ENCODE data around the gene CST7. TPM values are rescaled to one million over a fixed set of nuclear protein-coding genes. Genes with fewer than 3 reads are reported as not detected.

The CST7 gene
- total RNA-seq, 1 donor from 2014 or later = not detected

DNA sequence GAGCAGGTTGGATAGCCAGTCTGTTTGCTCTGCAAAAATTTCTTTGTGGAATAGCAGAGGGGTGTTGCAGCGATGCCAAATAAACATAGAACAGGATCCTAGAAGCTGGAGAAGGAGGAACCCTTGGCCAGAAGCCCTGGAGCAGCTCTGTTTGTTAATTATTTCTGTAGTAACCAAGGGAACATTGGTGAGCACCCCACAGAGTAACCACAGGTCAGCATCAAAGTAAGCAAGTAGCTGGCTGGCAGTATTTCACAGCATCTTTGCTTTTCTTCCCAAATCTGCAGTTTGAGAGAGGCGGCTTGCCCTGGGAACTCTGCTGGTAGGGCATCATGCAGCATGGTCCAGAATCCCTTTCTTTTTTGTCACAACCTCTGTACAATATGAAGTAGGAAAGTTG, 56.2 kb downstream of the CST7 start:
- Mint-ChIP-seq H3K36me3 (ENCODE audit: unreplicated experiment) (no peaks in the 10 kb centered on the region), H3K9me3 (ENCODE audit: unreplicated experiment) (no peaks in the 10 kb centered on the region), H3K27me3 (ENCODE audit: unreplicated experiment) (peaks cover 7% of the 10 kb centered on the region), H3K27ac (ENCODE audit: unreplicated experiment) (no peak overlapping the region), H3K4me1 (ENCODE audit: low read depth, unreplicated experiment) (no peaks in the 10 kb centered on the region), H3K4me3 (ENCODE audit: unreplicated experiment) (no peak overlapping the region)
- TF ChIP-seq, protein P1, sequence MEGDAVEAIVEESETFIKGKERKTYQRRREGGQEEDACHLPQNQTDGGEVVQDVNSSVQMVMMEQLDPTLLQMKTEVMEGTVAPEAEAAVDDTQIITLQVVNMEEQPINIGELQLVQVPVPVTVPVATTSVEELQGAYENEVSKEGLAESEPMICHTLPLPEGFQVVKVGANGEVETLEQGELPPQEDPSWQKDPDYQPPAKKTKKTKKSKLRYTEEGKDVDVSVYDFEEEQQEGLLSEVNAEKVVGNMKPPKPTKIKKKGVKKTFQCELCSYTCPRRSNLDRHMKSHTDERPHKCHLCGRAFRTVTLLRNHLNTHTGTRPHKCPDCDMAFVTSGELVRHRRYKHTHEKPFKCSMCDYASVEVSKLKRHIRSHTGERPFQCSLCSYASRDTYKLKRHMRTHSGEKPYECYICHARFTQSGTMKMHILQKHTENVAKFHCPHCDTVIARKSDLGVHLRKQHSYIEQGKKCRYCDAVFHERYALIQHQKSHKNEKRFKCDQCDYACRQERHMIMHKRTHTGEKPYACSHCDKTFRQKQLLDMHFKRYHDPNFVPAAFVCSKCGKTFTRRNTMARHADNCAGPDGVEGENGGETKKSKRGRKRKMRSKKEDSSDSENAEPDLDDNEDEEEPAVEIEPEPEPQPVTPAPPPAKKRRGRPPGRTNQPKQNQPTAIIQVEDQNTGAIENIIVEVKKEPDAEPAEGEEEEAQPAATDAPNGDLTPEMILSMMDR (IDR thresholded peaks at IDR 0.05; ENCODE audit: partially characterized antibody, unreplicated experiment) = no peak
- no peak for DNase-seq

DNA sequence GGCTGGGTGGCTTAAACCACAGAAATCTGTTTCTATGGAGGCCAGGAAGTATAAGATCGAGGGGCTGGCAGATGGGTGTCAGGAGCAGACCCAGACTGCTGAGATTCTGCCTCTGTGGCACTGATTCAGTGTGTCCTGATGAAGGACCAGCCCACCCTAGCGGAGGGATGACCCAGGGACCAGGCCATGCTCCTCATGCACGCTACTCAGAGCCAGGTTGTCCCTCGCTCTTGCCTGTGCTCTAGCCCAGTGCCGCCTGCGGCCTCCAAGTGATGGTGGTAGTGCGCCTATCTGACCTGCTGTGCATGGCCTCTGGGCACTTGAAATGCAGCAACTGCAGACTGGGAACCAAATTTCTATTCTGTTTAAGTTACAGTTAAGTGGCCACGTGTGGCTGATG, 56.6 kb downstream of the CST7 start:
- H3K36me3 Mint-ChIP-seq (ENCODE audit: unreplicated experiment) = no peaks in the 10 kb centered on the region
- H3K4me3 Mint-ChIP-seq (ENCODE audit: unreplicated experiment) = no peak overlapping the region
- no peaks in the 10 kb centered on the region for H3K9me3 Mint-ChIP-seq (ENCODE audit: unreplicated experiment)
- no peak for DNase-seq
- no peaks in the 10 kb centered on the region for H3K4me1 Mint-ChIP-seq (ENCODE audit: low read depth, unreplicated experiment)
- TF ChIP-seq, protein P1 (IDR thresholded peaks at IDR 0.05; ENCODE audit: partially characterized antibody, unreplicated experiment) = no peak
- H3K27me3 Mint-ChIP-seq (ENCODE audit: unreplicated experiment) = peaks cover 10% of the 10 kb centered on the region
- no peak overlapping the region for H3K27ac Mint-ChIP-seq (ENCODE audit: unreplicated experiment)

DNA sequence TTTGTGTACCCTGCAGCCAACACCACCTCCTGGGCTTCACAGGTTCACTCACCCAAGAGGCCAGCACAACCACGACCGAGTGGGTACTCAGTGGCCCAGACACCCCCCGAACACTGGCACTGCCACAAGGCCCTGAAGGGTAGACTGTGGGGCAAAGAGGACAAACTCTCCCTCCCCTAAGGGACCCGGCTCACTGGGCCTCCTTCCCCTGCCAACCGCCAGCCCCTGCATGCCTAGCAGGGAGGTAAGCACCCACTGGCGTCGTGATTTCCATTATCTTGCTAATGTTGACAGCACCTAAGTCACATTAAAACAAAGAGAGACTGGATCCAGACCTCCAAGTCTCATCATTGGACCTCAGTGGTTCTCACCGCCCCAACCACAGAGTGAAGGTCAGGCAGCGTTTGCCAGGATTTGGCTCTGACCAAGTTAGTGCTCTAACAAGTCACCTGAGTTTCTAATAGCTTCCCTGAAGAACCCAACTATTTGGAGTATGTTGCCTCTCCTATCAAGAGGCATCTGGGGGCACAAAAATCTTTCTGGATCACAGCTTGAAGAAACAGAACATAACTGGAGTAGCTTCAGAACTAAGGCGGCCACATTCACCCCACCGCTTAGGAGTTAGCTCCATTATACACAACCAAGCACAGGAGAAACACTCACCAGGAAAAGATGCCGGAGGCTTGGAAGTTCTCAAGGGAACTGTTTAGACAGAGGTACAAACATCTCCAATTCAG, 57.5 kb downstream of the CST7 start:
- no peaks in the 10 kb centered on the region for H3K9me3 Mint-ChIP-seq (ENCODE audit: unreplicated experiment)
- no peak overlapping the region for H3K27ac Mint-ChIP-seq (ENCODE audit: unreplicated experiment)
- H3K36me3 Mint-ChIP-seq (ENCODE audit: unreplicated experiment) = no peaks in the 10 kb centered on the region

DNA sequence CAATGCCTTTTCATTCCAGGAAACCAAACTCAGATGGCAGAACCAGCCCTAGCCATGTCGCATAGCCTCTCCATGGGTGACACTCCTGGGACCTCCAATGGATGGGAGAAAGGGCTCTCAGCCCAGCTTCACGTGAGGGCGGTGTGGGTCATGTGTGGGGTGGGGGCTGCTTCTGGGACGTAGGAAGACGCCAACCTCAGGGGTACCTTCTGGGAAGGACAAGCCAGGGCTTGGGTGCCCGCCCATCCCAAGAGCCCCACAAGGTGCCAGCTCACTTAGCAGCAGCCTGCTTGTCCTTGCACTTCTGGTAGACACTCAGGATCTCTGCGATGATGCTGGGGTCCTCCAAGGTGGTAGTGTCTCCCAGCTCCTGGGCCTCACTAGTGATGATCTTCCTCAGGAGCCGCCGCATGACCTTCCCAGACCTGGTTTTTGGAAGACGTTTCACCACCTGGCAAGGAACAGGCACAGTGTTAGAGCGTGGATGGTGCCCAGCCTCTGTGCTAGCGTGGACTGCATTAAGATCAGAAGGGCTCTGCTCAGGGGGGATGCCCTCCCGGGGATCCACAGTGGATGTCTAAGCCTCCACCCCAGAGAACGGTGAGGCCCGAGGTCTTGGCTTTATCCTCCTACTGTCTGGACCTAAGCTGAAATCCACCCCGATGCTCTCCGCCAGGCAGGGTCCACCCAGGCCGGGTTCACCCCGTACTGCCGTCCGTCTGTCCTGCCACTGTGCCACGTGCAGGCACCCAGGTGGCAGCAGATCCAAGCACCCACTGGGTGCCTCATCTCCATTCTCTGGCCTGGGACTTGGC, 58.6 kb downstream of the CST7 start:
- TF ChIP-seq, protein P1 (IDR thresholded peaks at IDR 0.05; ENCODE audit: partially characterized antibody, unreplicated experiment) = no peak
- Mint-ChIP-seq H3K27ac (ENCODE audit: unreplicated experiment) (no peak overlapping the region), H3K4me1 (ENCODE audit: low read depth, unreplicated experiment) (no peaks in the 10 kb centered on the region), H3K36me3 (ENCODE audit: unreplicated experiment) (no peaks in the 10 kb centered on the region), H3K9me3 (ENCODE audit: unreplicated experiment) (no peaks in the 10 kb centered on the region), H3K27me3 (ENCODE audit: unreplicated experiment) (peaks cover 10% of the 10 kb centered on the region), H3K4me3 (ENCODE audit: unreplicated experiment) (no peak overlapping the region)
- no peak for DNase-seq

More for the DNA sequence above, 57.5 kb downstream of the CST7 start:
- Mint-ChIP-seq H3K4me3 (ENCODE audit: unreplicated experiment) (no peak overlapping the region), H3K4me1 (ENCODE audit: low read depth, unreplicated experiment) (no peaks in the 10 kb centered on the region), H3K27me3 (ENCODE audit: unreplicated experiment) (peaks cover 10% of the 10 kb centered on the region)
- TF ChIP-seq, protein P1 (IDR thresholded peaks at IDR 0.05; ENCODE audit: partially characterized antibody, unreplicated experiment) = no peak
- no peak for DNase-seq

All from glutamatergic neuron (in vitro differentiated cells).